GM21529 (cell line): ENCODE results near the gene C22orf23.
A peak's percentile ranks its signal among the peaks of the same experiment; 100 is the strongest.

Experiments
- ATAC-seq: cut with Tn5 transposase; IDR thresholded peaks from one replicate; pipeline ENCODE4 v1.9.1; 2021; ENCODE audit not compliant: unreplicated experiment

C22orf23 gene

DNA sequence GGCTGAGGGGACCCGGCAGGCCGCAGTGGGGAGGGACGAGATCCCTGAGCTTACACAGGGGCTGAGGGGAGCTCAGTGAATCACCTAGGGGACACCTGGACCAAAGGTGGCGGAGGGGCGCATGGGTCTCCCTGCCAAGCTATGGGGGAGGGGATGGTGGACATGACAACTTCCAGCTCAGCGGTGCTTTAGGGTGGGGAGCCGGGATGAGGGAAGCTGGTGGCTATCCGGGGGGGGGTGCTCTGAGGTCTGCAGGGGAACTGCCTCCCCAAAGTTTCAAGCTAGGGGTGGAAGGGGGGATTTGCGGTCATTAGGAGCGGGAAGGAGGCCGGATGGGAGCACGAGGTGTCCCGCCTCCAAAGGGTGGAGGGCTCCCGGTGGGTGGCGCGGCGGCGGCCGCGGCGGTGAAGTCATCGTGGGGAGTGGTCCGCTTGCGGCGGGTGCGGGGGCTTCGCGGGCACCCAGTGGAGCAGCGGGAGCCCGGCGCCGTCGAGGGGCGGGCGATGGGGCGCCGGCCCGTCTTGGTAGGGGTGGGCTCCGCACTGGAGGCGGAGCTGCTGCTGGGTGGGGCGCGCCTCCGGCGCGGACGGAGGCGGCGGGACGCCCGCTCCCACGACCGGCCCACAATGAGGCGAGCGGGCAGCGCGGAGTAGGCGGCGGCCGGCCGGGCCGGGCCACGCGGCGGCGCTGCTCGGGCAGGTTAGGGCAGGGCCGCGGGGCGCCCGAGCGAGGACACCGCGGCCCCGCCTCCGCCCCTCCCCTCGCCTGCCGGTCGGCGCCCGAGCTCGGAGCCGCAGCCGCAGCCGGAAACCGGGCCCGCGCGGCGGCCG, 47.7 kb downstream of the C22orf23 start, which contains the start of gene MICALL1:
MICALL1 (plus strand) TSS at position 764 of the 830 bp plus-strand sequence. CDS start 126 bp downstream, outside the sequence.
- peak; percentile 81 for ATAC-seq

DNA sequence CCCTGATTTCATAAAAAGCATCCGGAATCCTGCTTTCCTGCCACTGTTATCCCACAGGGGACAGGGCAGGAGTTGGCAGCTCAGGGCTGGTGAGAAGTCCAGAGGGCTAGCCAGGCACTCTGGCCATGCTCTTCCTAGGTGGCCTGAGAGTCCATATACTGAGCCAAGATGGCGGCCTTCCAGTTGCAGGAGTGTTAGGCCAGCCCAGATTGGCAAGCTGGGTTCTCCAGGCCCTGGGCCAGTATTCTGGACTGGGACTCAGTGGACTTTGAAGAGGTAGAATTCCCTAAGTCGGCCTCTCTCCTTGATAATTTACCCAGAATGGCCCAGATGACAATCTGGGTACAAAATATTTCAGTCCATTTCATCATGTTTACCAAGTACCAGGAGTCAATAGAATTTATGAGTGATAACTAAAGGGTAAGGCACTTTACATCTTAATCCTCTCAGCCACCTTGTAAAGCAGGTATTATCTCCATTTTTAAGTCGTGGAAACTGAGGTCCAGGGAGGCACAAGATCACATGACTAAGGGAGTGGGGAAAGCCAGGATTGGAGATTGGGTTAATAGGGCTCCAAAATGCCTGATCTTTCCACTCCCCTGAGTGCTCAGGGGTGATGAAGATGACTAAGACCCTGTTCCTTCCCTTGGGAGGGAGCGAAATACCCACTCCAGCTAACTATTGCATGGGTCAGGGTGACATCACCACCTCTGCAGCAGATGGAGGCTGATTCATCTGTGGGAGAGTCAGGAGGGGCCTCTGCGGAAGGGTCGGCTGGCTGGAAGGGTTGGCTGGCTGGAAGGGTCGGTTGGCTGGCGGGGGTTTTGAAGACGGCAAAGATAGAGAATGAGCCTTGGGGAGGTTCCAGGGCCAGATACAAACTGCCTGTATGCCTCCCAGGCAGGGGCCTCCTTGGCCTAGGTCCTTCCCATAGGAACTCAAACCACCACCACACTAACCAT, 48.5 kb downstream of the C22orf23 start:
- ATAC-seq, result no peak

DNA sequence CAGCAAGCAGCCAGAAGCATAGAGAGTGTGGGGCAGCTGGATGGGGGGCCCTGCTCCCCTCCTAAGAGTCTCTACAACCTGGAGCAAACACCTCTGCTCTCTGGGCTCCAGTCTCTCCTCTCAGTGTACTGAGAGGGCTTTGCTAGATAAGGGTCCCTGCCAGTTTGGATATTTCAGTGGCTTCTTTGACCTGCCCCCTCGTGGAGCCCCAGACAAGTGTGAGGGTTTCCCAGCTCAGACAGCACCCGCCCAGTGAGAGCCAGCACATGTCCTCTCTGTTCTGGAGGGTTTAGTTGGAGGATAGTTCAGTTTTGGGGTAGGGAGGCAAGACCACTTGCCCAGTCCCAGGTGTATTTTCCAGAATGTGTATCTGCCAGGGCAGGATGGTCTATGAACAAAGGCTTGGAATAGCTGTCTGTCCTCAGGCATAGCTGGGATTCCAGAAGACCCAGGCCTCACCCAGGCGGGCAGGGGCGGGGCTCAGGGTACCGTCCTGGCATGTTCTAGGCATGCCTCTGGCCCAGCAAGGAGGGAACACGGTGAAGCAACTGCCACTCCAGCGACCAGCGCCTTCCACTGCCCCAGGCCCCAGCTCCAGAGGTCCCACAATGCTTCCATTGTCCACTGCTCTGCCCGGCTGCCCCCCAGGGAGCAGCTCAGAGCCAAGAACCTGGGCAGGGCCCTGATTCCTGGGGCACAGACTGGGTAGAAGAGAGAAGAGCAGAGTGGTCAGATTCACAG, 54.8 kb downstream of the C22orf23 start:
- ATAC-seq, result no peak

DNA sequence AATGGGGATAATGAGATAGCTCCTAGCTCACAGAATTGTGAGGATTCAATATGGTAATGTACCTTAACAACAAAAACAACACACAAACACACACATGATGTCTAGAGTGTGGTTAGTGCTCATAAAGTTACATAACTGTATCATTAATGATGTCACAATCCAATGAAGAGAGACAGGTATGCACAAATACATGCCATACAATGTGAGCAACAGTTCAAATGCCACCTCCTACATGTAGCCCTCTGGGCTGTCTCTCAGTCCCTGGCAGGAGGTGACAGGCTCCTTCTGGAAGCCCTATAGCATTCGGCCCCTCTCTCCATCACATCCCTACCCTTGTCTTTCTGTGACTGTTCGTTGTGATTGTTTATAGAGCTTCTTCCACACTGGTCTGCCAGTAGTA, 55.6 kb downstream of the C22orf23 start:
- ATAC-seq, result no peak

DNA sequence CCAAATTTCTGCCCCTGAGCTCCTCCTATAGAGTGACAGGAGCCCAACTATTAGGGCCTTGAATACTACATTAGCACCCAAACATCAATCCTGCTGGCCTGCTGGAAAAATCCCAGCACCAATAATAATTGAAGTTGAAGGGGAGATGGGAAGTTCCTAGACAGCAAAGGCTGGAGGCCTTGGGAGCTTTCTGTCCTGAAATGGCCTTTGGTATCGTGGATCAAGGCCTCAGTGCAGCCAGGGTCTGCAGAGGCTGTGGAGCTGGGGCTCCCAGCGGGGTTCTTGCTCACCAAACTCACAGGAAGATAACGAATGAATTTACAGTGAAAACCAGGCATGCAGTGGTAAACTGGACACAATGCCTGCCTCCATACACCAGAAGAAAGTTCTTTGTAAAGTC, 56.5 kb downstream of the C22orf23 start:
- ATAC-seq, result no peak

DNA sequence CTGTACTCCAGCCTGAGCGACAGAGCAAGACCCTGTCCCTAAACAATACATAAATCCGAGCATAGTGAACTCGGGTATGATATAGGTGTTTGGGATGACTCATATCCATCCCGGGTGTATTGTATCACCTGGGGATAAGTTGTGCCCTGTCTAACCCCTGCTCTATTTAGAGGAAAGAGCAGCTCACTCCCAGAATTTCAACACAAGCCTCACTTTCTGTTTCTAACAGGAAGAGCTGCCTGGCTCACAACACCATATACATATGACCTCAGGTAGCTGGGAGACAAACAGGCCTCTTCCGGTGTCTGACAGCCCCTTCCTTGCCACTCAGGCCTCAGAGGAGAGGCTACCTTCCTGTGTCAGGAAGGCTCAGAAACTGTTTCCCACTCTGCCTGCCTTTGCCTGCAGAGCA, 57.2 kb downstream of the C22orf23 start:
- no peak for ATAC-seq

DNA sequence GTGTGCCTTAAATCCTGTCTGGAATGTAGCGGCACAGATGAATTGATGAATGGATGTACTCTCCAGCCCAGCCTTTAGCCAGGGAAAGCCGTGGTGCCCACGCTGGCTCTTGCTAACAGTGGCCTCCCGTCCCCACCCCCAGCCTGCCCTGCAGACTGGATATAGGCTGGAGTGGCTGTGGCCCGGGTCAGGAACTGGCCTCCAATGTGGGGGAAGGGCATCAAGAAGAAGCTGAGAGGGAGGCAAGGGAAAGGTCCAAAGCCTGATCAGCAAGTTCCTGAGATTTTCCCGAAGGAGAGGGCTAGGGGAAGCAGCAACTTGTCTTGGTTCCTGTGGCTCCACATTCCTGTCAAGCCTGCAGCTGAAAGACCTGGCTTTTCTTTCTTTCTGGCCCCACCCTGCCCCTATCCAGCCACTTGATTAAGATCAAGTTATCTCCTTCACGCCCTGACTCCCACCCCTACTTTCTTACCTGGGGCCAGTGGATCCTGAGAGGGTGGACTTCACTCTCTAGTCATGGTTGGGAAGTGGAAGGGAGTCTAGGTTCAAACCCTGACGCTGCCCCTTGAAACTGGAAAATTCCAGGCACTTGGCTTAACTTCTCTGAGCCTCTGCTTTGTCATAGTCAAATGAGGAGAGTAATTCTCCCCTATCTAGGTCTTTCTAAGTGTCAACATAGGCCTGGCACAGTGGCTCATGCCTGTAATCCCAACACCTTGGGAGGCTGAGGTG, 58.3 kb downstream of the C22orf23 start:
- ATAC-seq, result no peak

DNA sequence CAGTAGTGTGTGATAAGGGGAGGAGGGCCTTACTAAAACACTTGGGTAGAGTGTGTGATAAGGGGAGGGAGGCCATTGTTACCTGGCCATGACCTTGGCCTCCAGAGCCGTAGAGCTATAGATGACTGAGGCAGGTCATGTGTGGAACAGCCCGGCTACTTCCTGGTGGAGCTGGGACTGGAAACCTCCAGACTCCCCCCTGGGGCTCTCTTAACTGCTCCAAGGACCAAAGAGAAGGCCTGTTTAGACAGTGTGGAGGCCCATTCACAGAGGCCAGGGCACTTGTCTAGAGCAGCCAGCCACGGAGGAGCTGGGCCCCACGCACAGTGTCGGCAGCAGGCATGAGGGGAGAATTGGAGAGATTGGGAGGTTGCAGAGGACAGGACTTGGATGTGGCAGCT, 59.8 kb downstream of the C22orf23 start:
- no peak for ATAC-seq
